GM10248 (cell line): ENCODE measurements around the gene LMCD1.

Source experiments
- CTCF ChIA-PET: fragments of 300-600 bp; sonication (Branson Sonifier 250); formaldehyde crosslinking; extraction: SDS; loops from one replicate; lab custom pipeline; 2021; ENCODE audit warnings: antibody characterized with exemption; lab: Yijun Ruan, JAX
- POLR2A ChIA-PET: fragments of 350-650 bp; sonication (Branson Sonifier 250); formaldehyde crosslinking; extraction: SDS; loops from one replicate; lab custom pipeline; 2020; ENCODE audit warnings: antibody characterized with exemption; lab: Yijun Ruan, JAX
- DNase-seq: peaks from one replicate; pipeline ENCODE4 v3.0.0; 2012; ENCODE audit errors: extremely low spot score
- CTCF ChIP-seq: IDR thresholded peaks from 2 replicates; pipeline ENCODE4 v1.5.1; 2012; ENCODE audit warnings: mild to moderate bottlenecking, low read depth; ENCODE audit errors: extremely low read depth, missing control alignments, control extremely low read depth

Gene LMCD1

GRCh38 chr3:8501371-8502131 is at the start of gene LMCD1:
LMCD1 (plus strand) TSS chr3:8501823; CDS start chr3:8501939, 116 bp downstream.
- POLR2A ChIA-PET: no interaction called here
- CTCF ChIA-PET: interaction anchor here (0.7 to 3.5 kb wide), 9 partner anchors 10 to 163 kb away, joined by 3 to 17 read pairs (median 3); no protein-coding TSS in a partner anchor
- TF ChIP-seq CTCF: no peak
- peak; percentile 87 for DNase-seq

- DNase-seq: no peak
- POLR2A ChIA-PET: no interaction called here
- no peak for TF ChIP-seq CTCF
- CTCF ChIA-PET: interaction anchor here (1.0 to 1.6 kb wide), 3 partner anchors 9 to 20 kb away, joined by 5 to 6 read pairs (median 5); no protein-coding TSS in a partner anchor
Measured at GRCh38 chr3:8452112-8452511, 49.5 kb upstream of the LMCD1 start.

- no peak for TF ChIP-seq CTCF
- DNase-seq: no peak
- CTCF ChIA-PET: interaction anchor here (1.4 kb wide), 1 partner anchor 11 kb away, joined by 5 read pairs; no protein-coding TSS in a partner anchor
- POLR2A ChIA-PET: no interaction called here
Measured at GRCh38 chr3:8453153-8453552, 48.5 kb upstream of the LMCD1 start.

GRCh38 chr3:8455526-8456411 is 45.9 kb upstream of the LMCD1 start:
- DNase-seq: no peak
- TF ChIP-seq CTCF: no peak
- ChIA-PET CTCF (interaction anchor here (1.0 to 1.8 kb wide), 2 partner anchors 10 to 118 kb away, joined by 3 to 8 read pairs; no protein-coding TSS in a partner anchor), POLR2A (no interaction called here)

- no peak for TF ChIP-seq CTCF
- CTCF ChIA-PET: interaction anchor here (1.0 to 1.8 kb wide), 3 partner anchors 11 to 118 kb away, joined by 3 to 8 read pairs (median 3); no protein-coding TSS in a partner anchor
- POLR2A ChIA-PET: no interaction called here
- DNase-seq: no peak
Measured at GRCh38 chr3:8456412-8456811, 45.2 kb upstream of the LMCD1 start.

- ChIA-PET CTCF (interaction anchor here (1.0 to 1.1 kb wide), 3 partner anchors 13 to 117 kb away, joined by 3 read pairs; no protein-coding TSS in a partner anchor), POLR2A (no interaction called here)
- no peak for DNase-seq
- TF ChIP-seq CTCF: no peak
Measured at GRCh38 chr3:8457039-8457438, 44.6 kb upstream of the LMCD1 start.
